ENCODE measurements around the gene MYO5A.

MYO5A gene

GRCh38 chr15:52441841-52442240, 86.8 kb downstream of the MYO5A start:
- Histone ChIP-seq H3K27ac (ENCODE audit: low read depth, low read length) (no peak overlapping the region), H3K79me2 (ENCODE audit: insufficient read depth, low read length) (no peaks in the 10 kb centered on the region; the same call in 1 of the 2 replicates), H3K27me3 (ENCODE audit: low read length) (no peaks in the 10 kb centered on the region), H3K9ac (ENCODE audit: low read length) (no peak overlapping the region), H3K4me2 (ENCODE audit: low read depth, low read length, poor library complexity, severe bottlenecking) (no peak overlapping the region), H3F3A (ENCODE audit: insufficient read depth) (no peaks in the 10 kb centered on the region), H3K9me2 (replicated peaks; ENCODE audit: insufficient read depth, low read length) (no peaks in the 10 kb centered on the region), H4K20me1 (ENCODE audit: low read depth, low read length) (0 out of 2 replicates have a peak, but pooled peaks cover 2% of the 10 kb centered on the region), H2AFZ (ENCODE audit: low read depth, low read length, severe bottlenecking) (no peak overlapping the region), H3K4me3 (ENCODE audit: insufficient read depth, low read length, poor library complexity, severe bottlenecking) (no peak overlapping the region), H3K9me3 (ENCODE audit: insufficient read depth, low read length) (no peaks in the 10 kb centered on the region), H3K36me3 (ENCODE audit: low read length) (no peaks in the 10 kb centered on the region)
- no peak for TF ChIP-seq EZH2phosphoT487 (conservative IDR thresholded peaks at IDR 0.05; ENCODE audit: low read length)
- TF ChIP-seq, protein P1, sequence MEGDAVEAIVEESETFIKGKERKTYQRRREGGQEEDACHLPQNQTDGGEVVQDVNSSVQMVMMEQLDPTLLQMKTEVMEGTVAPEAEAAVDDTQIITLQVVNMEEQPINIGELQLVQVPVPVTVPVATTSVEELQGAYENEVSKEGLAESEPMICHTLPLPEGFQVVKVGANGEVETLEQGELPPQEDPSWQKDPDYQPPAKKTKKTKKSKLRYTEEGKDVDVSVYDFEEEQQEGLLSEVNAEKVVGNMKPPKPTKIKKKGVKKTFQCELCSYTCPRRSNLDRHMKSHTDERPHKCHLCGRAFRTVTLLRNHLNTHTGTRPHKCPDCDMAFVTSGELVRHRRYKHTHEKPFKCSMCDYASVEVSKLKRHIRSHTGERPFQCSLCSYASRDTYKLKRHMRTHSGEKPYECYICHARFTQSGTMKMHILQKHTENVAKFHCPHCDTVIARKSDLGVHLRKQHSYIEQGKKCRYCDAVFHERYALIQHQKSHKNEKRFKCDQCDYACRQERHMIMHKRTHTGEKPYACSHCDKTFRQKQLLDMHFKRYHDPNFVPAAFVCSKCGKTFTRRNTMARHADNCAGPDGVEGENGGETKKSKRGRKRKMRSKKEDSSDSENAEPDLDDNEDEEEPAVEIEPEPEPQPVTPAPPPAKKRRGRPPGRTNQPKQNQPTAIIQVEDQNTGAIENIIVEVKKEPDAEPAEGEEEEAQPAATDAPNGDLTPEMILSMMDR (IDR thresholded peaks at IDR 0.05; ENCODE audit: insufficient read depth, low read length, poor library complexity, severe bottlenecking) = no peak

DNA sequence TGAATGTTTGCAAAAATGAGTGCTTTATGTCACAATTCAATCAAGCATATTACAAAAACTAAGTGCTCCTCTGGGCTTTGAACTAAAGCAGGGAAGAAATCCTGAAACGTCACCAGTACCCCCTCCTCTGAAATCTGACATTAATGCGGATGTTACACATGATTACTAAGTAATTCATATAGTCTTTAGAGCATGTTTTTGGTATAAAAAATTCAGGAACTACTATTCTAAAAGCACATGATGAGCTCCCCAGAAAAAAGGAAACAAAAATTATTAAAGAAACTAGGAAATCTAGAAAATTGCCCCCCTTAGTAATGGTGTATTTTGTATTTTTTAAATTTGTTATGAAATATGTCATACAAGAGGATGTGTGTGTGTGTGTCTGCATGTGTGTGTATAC, 87.7 kb downstream of the MYO5A start:
- H3K9me3 ChIP-seq (ENCODE audit: insufficient read depth, low read length) = no peaks in the 10 kb centered on the region
- H3K9ac ChIP-seq (ENCODE audit: low read length) = no peak overlapping the region
- H3K79me2 ChIP-seq (ENCODE audit: insufficient read depth, low read length) = no peaks in the 10 kb centered on the region; the same call in 1 of the 2 replicates
- H4K20me1 ChIP-seq (ENCODE audit: low read depth, low read length) = 0 out of 2 replicates have a peak, but pooled peaks cover 2% of the 10 kb centered on the region
- no peak overlapping the region for H2AFZ ChIP-seq (ENCODE audit: low read depth, low read length, severe bottlenecking)
- H3K9me2 ChIP-seq (replicated peaks; ENCODE audit: insufficient read depth, low read length) = no peaks in the 10 kb centered on the region
- H3K4me3 ChIP-seq (ENCODE audit: insufficient read depth, low read length, poor library complexity, severe bottlenecking) = no peak overlapping the region
- no peak overlapping the region for H3K27ac ChIP-seq (ENCODE audit: low read depth, low read length)
- H3K4me2 ChIP-seq (ENCODE audit: low read depth, low read length, poor library complexity, severe bottlenecking) = no peak overlapping the region
- no peaks in the 10 kb centered on the region for H3K36me3 ChIP-seq (ENCODE audit: low read length)
- no peaks in the 10 kb centered on the region for H3F3A ChIP-seq (ENCODE audit: insufficient read depth)
- TF ChIP-seq, protein P1 (IDR thresholded peaks at IDR 0.05; ENCODE audit: insufficient read depth, low read length, poor library complexity, severe bottlenecking) = no peak
- no peak for TF ChIP-seq EZH2phosphoT487 (conservative IDR thresholded peaks at IDR 0.05; ENCODE audit: low read length)
- H3K27me3 ChIP-seq (ENCODE audit: low read length) = no peaks in the 10 kb centered on the region

DNA sequence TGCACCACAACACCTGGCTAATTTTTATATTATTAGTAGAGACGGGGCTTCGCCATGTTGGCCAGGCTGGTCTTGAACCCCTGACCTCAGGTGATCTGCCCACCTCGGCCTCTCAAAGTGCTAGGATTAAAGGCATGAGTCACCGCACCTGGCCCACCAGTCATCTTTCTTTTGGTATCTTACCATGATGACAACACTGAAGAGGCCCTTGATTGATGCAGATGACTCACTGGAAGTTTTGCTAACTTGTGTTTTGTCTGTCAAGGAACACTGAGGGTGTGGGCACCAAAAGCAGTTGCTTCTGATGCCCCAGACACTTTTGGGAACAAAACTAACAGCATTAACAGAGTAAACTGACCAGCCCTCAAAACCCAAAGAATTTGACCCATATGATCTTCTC, 88.3 kb downstream of the MYO5A start:
- H3K36me3 ChIP-seq (ENCODE audit: low read length) = no peaks in the 10 kb centered on the region
- no peaks in the 10 kb centered on the region for H3K9me2 ChIP-seq (replicated peaks; ENCODE audit: insufficient read depth, low read length)
- 0 out of 2 replicates have a peak, but pooled peaks cover 2% of the 10 kb centered on the region for H4K20me1 ChIP-seq (ENCODE audit: low read depth, low read length)
- no peaks in the 10 kb centered on the region for H3K27me3 ChIP-seq (ENCODE audit: low read length)
- no peak overlapping the region for H3K4me2 ChIP-seq (ENCODE audit: low read depth, low read length, poor library complexity, severe bottlenecking)
- no peak overlapping the region for H3K27ac ChIP-seq (ENCODE audit: low read depth, low read length)
- H3K79me2 ChIP-seq (ENCODE audit: insufficient read depth, low read length) = no peaks in the 10 kb centered on the region; the same call in 1 of the 2 replicates
- TF ChIP-seq, protein P1 (IDR thresholded peaks at IDR 0.05; ENCODE audit: insufficient read depth, low read length, poor library complexity, severe bottlenecking) = no peak
- no peak for TF ChIP-seq EZH2phosphoT487 (conservative IDR thresholded peaks at IDR 0.05; ENCODE audit: low read length)
- no peak overlapping the region for H3K4me3 ChIP-seq (ENCODE audit: insufficient read depth, low read length, poor library complexity, severe bottlenecking)
- H3K9me3 ChIP-seq (ENCODE audit: insufficient read depth, low read length) = no peaks in the 10 kb centered on the region
- no peak overlapping the region for H3K9ac ChIP-seq (ENCODE audit: low read length)
- no peaks in the 10 kb centered on the region for H3F3A ChIP-seq (ENCODE audit: insufficient read depth)
- H2AFZ ChIP-seq (ENCODE audit: low read depth, low read length, severe bottlenecking) = no peak overlapping the region

Data from SU-DHL-6 (cell line).